Fibroblast of peridontal ligament (primary cell): Measurements from ENCODE around the gene KAT2B.
A peak's percentile ranks its signal among the peaks of the same experiment; 100 is the strongest.

Source experiments
- DNase-seq: peaks from one replicate; pipeline ENCODE4 v3.0.0-alpha.2; 2010; ENCODE audit errors: extremely low read depth

The KAT2B gene

DNA sequence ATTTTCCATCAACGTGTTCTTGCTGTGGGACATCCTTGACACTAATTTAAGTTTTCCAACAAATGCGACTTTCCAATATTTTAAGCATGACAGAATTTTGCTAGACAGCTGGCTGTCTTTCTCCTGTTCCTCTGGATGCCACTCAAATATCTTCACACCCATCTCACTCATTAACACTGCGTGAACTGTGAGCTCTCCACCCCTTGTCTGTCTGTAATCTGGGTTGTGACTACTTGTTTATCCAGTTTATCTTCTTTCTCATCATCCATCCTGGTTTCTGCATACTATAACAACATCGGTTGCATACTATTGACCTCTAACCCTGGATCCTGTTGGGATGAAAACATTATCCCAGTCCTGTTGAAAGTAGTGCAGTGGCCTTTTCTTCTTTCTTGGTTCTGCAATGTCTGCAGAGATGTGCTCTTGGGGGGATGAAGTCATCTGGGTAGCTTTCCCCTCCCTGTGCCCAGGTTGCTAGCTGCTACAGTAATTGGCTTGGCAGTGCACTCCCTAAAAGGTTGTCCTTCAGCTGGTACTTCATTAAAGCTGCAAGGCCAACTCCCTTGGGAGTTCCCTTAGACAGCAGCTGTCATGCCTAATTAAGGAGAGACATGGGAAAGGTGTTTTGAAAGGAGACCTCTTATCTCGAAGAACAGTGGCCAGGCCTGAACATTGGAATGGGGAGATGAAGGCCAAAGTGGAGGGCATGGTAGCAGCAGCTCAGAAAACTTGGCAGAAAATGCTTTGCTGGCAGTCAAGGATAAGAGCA lies 24.7 kb downstream of the KAT2B start:
- DNase-seq: no peak

DNA sequence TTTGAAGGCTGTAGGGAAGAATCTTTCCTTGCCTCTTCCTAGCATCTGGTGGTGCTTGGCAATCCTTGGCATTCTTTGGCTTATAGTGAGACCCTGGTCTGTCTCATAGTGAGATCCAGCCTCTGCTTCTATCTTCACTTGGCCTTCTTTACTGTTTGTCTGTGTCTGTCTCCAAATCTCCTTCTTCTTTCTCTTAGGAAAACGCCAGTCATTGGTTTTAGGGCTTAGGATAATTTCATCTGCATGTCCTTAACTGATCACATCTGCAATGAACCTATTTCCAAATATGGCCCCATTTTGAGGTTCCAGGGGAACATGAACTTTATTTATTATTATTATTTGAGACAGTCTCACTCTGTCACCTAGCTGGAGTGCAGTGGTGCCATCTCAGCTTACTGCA lies 25.8 kb downstream of the KAT2B start:
- DNase-seq: no peak

DNA sequence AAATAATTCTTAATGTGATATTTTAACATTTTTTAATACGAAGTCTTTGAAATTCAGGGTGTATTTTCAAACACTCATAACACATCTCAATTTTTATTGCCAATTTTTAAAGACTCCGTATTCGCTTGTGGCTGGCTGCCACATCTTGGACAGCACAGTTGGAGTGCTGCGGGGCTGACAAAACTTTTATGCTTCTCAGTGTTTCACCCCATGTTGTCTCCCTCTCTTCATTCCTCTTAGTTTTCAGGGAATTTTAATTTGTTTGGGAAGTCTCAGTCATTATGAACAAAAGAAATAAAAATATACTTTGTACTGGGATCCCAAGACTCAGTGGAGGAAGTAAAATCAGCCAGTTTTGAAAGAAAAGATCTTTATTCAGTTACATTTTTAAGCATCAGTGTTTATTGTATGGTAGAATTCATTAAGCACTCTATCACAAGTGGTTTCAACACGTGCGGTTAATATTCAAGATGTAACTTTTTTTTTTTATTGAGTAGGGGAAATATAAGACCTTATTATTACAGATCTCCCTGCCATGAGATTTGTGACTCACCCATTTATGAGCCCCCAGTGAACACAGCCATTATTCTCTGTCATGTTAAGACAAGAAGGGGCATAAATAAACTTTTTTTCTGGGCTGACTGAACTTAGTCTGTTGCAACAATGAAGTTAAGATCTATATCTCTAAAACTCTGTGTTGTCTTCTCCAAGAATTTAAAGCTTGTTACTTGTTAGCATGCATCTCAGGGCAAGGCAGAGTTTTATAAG lies 26.8 kb downstream of the KAT2B start:
- DNase-seq: no peak

DNA sequence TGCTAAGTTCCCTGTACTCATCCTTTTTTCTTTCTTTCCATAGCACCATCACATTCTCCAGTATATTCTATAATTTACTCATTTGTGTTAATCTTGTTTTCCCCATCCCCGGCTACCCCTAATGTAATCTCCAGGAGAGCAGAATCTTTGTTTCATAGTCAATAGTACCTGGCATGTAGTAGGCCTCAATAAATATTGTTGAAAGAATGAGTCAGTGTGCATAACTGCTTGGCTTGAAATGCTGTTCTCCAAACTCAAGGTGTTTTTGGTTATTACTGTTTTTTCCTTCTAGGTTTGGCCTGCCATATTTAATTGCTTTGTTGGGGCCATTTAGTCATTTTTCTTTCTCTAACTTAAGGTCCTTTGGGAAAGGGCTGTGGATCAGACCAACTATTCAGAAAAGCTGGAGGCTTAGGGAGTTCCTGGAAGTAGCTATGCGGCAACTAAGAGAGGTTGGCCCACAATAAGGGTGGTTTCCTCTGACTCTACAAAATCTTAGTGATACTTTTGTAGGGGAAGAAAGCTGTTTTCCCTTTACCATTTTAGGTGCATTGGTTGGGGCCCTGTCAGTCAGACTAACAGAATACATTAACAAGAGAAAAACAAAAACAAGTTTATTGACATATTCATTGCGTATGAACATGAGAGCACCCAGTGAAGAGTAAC lies 28.4 kb downstream of the KAT2B start:
- no peak for DNase-seq

DNA sequence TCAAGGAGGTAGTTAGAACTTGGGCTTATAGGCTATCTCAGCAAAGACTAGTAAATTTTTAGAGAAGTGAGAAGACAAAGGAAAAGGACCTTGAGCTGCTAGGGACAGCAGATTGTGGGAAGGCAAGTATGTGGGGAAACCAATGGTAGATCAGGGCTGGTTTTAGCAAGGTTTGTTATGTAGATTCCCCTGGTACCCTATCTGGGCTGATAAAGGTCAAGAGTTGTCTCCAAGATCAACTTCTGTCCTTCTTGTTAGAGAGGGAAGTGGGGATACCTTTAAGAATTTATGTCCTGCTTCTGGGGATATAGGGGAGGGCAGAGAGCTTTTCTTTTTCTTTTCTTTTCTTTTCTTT lies 28.9 kb downstream of the KAT2B start:
- DNase-seq: no peak

DNA sequence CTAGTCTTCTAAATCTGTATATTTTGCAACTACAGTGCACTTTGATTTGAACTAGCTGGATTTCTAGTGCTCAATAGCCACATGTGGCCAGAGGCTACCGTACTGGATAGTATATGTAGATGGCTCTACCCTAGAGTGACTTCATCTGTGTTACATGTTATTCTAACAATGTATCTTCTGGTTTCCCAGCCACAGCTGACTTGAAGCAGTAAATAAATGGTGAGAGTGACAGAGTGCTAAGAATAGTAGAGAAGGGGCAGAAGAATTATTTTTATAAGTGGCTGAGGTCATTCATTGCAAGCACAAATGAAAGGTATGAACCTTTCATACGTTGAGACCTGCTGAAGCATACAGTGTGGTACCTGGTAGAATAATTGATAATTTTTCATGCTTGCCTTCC lies 30.9 kb downstream of the KAT2B start:
- DNase-seq: no peak

DNA sequence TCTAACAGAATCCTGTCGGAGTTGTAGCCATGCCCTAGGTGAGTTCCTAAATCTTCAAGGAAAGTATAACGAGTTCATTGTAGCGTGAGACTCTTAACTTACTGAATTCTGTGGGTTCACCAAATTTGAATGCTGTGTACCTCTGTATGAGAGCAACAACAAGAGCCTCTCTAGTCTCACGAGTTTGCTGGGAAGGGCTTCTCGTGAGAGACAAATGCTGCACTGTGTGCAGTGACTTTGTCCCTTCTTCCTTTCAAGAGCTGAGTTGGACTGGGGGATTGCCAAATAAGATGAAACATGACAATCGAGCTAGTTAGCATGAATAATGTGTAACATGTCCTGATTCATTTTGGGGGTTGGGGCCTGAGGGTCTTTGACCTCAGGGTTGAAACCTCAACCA lies 32.2 kb downstream of the KAT2B start:
- DNase-seq: no peak

DNA sequence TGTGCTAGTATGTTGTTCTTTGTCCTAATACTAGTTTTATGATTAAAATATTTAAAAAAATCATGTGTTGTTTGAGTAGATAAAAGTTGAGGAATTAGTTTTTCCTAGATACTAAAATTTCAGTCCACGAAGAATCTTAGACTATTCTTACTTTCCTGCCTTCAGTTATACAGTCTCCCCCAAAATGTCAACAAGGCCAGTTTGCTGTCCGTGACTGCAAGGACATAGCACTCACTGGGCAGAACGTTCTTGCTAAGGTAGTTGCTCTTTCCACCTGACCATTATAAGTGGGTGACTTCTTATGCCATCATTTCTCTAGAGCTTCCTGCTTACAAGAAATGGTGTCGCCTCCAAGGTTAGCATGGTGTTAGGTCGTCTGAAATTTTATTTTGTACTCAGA lies 32.8 kb downstream of the KAT2B start:
- DNase-seq: no peak

DNA sequence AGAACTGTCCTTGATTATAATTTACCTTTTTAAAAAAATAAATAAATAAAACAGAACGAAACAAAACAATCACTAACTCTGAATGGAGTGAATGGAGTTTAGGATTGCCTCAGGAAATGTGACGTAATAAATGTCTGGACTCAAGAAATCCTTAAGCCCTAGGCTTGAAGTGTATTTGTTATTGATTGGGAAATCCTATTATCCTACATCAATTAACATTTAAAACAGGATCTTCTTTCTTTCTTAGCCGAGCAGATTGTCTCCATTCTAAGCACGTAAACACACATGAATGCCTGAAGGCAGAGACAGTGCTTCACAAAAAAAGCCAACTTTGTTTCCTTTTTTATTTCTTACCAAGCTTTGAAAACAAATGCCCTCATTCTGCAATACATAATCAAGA lies 33.4 kb downstream of the KAT2B start:
- peak; percentile 52 for DNase-seq

DNA sequence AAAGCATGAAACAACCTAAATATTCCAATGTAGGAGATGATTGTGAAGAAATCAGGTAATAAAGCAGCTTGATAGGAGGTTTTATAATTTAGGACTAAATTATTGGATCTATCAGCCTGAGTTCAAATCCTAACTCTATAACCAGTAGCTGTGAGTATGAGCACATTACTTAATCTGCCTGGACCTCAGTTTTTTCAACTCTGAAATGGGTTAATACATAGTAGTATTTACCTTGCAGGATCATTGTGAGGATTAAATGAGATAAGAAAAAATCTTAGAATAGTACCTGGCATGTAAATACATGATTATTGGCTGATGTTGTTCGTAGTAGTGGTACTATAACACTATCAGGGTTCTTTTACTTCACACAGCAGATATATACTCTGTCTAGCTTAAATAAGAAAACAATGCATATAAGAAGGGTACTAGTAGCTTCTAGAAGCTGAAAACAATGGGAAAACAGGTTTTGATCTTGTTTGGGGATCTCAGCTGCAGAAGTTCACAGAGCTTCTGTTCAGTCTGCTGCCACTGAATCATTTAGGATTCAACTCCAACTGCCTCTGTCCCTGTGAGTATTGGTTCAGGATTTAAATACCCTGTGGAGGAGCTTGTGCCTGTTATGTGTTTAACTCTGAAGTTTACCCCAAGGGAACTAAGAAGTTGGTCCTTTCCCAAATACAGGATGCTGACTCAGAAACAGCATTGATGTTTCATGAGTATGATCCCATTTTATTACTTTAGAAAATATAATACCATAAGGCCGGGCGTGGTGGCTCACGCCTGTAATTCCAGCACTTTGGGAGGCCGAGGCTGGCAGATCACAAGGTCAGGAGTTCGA lies 34.2 kb downstream of the KAT2B start:
- peak; percentile 79 for DNase-seq

DNA sequence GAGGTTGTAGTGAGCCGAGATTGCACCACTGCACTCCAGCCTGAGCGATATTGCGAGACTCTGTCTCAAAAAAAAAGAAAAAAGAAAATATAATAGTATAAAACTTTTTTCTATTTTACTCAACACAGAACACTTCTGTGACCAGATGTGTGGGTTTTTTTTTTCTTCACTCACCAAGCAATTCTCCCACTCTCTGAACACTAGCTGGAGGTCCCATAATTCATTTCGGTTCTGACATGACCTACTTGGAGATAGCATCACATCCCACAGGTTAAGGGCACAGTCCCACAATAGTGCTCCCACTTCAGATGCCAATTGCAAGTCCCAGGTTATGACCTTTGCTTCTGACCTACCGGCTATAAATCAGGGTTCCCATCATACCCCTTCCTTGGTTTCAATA lies 35.0 kb downstream of the KAT2B start:
- no peak for DNase-seq

DNA sequence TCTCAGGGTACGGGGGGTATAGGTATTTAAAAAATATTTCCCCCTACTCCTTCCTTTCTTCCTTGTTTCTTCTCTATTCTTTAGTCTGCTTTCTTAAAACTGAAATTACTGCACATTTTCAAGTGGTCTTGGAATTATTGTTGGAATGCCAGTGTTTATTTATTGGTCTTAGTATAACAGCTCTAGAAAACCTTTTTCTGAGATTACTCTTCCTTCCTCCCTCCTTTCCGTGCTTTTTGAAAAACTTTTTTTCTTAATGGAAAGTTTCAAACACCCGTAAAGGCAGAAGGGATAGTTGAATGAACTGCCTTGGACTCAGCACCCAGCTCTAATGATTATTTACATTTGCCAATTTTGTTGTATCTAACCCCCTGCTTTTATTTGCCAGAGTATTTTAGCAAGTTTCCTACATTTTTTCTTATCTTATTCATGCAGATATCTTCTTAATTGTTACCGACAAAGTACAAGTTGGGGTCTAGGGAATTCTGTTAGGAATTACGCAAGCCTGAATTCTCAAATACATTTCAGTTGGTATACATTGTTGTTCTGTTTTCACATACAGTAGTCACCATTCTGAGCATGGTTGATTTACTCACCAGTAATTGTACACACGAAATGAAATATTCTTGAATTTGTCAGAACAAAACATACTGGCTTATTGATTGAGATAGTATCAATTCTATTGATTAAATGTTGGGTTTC lies 36.2 kb downstream of the KAT2B start:
- DNase-seq: no peak

DNA sequence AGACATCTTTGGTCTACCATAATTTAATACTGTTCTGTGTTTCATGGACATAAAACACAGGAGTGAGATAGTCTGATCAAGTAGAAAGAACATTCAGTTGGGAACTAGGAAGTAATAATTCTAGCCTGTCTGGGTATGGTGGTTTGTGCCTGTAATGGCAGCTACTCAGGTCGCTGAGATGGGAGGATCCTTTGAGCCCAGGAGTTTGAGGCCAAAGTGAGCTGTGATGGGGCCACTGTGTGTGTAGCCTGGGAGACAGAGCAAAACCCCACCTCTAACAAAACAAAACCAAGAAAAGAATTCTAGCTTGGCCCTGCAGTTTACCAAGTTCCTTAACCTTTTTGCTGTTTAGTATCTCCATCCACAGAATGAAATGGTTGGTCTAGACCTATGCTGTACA lies 36.8 kb downstream of the KAT2B start:
- DNase-seq: no peak

DNA sequence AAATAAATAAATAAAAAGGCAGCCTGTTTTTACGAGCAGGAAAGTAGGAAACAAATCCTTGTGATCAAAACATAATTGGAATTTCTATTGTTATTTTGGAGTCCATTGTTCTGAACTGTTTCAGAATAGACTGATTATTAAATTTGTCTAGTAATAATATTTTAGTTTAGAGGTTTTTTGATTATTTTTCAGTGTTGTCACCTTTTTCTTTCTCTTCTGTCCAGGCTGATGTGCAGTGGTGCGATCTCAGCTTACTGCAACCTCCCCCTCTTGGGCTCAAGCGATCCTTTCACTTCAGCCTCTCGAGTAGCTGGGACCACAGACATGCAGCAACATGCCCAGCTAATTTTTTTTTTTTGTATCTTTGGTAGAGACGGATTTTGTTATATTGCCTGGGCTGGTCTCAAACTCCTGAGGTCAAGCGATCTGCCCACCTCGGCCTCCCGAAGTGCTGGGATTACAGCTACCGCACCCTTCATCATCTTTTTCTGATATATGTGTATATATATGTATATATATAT lies 38.0 kb downstream of the KAT2B start:
- DNase-seq: no peak

DNA sequence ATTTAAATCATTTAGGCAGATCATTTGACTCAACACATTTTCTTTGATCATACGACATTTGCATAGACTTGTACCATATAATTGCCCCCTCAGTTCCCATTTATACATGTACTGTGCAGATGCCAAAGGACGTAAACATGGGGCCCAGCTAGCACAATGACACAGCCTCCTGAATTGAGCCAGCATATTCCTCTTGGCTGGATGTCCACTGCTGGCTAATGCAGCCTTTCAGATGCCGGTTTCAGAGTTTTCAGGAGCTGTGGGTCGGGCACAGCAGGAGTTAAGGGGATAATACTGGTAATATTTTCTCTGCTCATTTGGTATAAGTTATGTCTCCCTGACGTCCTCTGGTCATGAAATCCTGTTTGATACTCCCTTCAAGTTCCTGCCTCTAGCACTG lies 39.4 kb downstream of the KAT2B start:
- no peak for DNase-seq

DNA sequence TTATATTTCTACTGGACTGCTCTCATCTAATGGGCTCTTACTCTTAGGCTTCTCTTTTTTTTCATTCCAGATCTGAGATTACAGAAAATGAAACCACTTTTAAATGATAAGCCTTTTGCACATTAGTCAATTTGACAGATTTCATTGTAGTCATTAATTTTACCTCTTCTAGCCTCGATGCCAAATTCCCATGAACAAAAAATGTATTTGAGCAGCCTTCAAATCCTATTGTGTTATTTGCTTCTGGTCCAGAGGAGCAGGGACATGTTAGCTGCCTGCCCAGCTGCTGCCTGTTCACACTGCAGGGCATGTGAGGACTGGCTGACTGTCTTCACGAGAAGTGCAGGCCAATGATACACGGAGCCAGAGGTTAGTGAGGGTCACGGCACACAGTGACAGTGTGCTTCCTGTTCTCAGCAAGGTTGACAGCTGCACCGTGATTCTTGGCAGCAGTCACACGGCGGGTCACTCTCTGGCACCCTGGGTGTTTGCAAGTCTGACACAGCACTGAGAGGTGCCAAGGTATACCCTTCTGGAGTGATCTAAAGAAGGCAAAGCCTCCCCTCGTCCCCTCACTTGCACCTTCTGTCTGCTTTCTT lies 40.8 kb downstream of the KAT2B start:
- no peak for DNase-seq

DNA sequence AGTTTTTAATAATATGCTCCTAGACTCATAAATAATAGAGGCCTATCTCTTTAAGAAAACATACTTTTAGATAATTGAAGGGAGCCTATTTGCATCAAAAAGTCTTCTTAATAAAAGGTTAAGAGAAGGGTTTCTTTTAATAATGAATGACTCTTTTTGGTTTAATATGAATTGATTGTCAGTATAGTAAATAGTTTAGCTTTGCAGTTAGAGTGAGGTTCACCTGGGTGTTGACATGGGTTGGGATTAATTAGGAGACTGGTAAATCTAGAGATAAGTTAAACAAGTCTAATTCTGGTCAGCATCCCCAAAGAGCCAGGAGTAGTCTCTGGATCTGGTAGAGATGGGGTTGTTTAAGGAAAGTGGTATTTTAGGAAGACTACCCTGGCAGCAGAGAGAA lies 43.0 kb downstream of the KAT2B start:
- DNase-seq: no peak

DNA sequence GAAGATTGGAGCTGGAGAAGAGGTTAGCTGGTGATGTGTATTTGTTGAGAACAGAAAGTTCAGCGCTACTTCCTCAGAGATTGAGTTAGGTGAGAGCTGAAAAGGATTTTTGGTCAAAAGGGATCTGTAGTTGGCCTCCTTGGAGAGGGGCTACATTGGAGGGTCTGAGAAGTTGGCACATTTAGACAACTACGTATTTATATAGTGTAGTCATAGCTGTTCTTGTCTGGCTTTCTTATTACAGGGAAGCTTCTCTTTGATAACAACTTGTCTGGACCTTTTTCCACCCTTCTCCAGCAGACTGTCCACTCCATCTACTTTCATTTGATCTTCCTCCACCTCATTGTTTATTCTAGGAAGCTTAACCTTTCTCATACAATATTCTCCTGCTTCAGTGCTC lies 43.7 kb downstream of the KAT2B start:
- no peak for DNase-seq

DNA sequence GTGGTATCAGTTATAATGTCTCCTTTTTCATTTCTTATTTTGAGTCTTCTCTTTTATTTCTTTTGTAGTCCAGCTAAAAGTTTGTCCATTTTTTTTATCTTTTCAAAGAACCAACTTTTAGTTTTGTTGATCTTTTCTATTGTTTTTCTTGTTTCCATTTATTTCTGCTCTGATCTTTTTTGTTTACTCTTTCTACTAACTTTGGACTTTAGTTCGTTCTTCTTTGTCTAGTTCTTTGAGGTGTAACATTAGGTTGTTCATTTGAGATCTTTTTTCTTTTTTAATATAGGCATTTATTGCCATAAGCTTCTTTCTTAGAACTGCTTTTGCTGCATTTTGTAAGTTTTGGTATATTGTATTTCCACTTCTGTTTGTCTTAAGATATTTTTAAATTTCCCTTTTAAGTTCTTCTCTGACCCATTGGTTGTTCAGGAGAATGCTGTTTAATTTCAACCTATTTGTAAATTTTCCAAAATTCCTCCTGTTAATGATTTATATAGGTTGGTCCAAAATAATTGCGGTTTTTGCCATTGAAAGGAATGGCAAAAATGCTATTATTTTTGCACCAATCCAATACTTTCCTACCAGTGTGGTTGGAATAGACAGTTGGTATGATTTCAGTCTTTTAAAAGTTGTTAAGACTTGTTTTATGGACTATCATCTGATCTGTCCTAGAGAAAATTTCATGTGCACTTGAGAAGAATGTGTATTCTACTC lies 51.2 kb downstream of the KAT2B start:
- no peak for DNase-seq

DNA sequence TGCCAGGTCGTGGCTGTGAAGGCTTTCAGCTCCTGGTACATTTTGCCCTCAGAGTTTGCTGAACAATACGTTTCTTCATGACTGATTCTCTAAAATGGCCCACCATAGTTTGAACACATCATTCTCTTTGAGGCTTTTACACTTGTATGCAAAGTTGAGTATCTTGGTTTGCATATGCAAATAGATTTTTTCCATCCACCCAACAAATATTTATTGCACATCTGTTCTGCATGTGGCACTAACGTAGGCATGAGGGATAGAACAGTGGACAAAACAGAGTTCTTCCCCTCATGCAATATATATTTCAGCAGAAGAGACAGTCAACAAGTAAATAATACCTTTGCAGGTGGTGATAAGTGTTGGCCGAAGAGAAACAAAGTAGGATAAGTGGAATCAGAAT lies 55.2 kb downstream of the KAT2B start:
- no peak for DNase-seq
